GM11168 (cell line): ENCODE measurements around the gene PGK1.
"Not testable (repeated sequence)": the region's sequence is repeated elsewhere in the genome, so short reads cannot be mapped to it uniquely, and the experiment has no call there.

Experiments
- in situ Hi-C: fragments of 300-500 bp; cut with MboI; formaldehyde crosslinking; loops from one replicate; pipeline ENCODE4 v1.12.0; 2022; ENCODE audit warnings: low sequenced_read_pairs; ENCODE audit not compliant: unreplicated experiment

PGK1 gene

DNA sequence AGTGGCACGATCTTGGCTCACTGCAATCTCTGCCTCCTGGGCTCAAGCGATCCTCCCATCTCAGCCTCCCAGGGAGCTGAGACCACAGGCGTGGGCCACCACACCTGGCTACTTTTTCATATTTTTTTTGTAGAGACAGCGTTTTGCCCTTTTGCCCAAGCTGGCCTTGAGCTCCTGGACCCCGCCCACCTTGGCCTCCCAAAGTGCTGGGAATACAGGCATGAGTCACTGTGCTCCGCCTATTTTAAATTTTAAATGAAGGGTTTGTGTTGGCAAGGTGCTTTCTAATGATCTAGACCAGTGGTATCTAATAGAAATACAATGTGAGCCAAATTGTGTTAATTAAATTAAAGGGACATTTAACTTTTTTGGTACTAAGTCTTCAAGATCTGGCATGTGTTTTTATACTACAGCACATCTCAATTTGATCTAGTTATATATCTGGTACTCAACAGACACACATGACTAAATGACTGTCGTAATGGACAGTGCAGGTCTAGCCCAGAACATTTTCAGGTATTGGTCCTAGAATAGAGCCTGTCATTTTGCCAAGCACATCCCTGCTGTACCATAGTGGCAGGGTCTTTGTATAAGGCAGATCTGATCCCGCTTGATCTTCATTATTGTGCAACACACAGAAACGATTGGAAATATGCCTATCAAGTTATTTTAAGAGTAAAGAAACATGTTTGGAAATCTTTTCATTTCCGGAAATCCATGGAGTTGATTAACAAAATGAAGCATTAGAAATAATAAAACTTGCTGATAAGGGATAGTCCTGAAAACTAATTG, 7.3 kb downstream of the PGK1 start:
- in situ Hi-C loops: no loop called here

DNA sequence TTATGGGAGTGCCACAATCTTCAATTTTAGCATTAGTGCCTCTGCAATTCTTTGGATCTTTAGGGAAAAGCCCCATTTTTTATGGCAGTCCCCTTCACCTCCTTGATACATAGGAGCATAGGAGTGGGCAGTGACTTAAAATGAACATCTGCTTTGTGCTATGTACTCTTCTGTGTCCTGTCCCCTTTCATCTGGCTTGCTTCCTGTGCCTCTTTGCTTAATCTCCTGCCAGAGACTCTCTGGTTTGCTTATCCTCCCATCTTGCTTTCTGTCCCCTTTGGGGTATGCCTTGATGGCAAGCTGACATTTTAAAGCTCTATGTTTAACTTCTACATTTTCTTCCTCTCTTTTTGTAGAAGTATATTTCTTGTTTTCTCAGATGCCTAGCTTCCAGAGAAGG, 12.3 kb downstream of the PGK1 start:
- in situ Hi-C loops: no loop called here

DNA sequence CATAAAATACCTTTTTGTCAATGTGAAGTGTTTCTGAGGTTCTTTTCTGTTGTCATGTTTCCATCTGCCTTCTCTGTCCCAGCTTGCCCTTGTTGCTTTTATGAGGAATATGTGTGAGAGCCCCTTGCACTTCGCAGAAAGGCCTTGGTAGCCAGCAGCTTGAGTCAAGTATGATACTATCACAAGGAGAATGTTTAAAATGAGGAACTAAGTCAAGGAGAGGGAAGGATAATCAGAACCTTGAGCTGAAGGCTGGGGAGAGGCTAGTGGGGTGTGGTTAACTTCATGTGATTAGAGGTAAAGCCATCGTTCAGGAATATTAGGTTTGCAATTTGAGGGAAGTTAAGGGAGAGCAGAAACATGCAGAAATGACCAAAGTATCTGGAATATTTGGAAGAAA, 12.7 kb downstream of the PGK1 start:
- in situ Hi-C loops: no loop called here

DNA sequence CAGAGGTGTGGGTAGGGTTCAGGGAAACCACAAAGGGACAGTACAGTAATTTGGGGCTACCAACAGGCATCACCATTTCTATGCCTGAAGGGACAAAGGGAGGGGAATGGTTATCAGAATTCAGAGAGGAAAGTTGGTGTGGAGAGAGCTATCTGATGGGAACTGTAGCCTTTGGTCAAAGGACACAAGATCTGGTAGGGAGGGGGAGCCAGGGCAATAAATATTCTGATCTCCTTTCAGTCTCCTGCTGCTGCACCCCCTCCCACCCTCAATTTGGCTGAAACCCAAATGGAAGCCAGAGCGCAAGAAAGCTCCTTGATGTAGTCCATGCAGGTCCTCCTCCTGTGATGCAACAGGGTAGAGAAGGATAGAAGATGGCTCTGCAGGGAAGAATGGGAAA, 14.6 kb downstream of the PGK1 start:
- in situ Hi-C loops: no loop called here

DNA sequence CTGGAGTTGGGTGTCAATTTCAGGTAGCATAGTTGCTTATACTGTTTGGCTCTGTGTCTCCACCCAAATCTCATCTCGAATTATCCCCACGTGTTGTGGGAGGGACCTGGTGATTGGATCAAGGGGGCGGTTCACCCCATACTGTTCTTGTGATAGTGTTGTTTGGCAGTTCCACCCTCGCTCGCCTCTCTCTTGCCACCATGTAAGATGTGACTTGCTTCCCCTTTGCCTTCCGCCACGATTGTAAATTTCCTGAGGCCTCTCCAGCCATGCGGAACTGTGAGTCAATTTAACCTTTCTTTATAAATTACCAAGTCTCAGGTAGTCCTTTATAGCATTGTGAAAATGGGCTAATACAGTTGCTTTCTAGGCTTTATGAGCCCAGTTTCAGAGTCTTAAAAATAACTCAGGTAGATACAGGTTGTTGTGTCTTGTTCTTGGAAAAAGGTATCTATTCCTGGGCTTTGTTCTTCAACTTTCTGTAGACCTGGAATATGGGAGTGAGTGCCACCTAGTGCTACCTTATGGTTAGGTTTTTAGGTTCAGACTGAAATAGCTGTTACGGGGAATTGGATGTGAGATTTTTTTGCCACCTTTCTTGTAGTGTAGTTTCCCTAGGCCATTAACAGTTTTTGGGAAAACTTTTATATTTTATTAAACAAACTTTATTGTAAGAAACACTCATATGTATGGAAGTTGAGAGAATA, 15.6 kb downstream of the PGK1 start:
- in situ Hi-C loops: no loop called here

DNA sequence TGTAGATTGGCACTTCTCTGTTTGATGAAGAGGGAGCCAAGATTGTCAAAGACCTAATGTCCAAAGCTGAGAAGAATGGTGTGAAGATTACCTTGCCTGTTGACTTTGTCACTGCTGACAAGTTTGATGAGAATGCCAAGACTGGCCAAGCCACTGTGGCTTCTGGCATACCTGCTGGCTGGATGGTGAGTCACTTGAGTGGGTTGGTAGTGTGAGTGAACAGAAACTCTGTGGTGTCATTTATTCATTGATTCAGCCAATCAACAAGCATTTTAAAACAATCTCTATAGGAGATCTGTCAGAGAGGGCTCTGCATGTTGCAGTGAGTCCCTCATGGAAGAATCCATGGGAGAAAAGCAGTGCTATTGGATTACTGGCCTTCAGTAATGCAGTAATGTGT, 19.1 kb downstream of the PGK1 start:
- in situ Hi-C loops: no loop called here

DNA sequence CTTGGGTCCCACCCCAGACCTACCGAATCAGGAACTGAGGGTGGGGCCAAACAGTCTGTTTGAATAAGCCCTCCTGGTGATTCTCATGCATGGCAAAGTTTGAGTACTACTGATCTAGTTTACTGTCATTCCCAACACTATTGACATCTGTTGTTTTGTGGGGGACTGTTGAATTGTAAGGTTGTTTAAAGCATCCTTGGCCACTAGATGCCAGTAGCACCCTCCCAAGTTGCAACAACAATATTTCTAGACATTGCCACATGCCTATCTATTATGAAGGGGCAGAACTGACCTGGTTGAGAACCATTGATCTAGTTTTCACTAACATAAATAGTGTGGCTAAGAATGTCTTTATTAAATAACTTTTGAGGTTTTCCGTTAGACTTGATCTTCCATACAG, 20.3 kb downstream of the PGK1 start:
- in situ Hi-C loops: no loop called here

DNA sequence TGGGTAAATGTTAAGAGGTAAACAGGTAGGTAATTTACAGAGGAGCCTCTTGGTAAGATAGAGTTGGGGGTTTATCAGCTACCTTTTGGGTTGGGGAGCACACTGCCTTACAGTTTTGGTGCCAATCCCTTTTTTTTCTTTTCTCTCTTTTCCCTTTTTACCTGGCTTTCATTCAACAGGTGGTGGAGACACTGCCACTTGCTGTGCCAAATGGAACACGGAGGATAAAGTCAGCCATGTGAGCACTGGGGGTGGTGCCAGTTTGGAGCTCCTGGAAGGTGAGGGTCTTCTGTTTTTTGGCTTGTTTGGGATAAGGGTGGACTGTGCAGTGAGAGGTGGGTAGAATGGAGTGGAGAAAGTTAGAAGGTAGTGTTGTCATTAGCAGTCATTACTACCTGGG, 21.1 kb downstream of the PGK1 start:
- in situ Hi-C loops: loop anchor here (25.0 kb wide), 1 partner anchor 937 kb away; no protein-coding TSS in a partner anchor

DNA sequence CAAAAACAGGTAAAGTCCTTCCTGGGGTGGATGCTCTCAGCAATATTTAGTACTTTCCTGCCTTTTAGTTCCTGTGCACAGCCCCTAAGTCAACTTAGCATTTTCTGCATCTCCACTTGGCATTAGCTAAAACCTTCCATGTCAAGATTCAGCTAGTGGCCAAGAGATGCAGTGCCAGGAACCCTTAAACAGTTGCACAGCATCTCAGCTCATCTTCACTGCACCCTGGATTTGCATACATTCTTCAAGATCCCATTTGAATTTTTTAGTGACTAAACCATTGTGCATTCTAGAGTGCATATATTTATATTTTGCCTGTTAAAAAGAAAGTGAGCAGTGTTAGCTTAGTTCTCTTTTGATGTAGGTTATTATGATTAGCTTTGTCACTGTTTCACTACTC, 21.7 kb downstream of the PGK1 start:
- in situ Hi-C loops: loop anchor here (25.0 kb wide), 1 partner anchor 937 kb away; no protein-coding TSS in a partner anchor

DNA sequence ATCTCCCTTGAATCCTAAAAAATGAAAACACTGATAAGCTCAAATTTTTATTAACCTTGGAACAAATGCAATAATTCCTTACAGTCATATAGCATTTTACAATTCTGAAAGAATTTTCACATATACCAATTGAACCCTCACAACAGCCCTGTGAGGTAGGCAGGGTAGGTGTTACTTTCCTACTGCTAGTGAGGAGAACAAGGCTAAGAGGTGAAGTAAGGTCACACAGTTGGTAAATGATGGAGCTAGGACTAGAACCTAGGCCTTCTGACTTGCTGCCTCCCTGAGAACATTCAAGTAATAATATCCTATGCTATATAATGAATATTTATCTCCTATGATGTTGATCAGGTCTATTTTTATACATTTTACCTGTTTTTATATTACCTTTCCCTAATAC, 25.7 kb downstream of the PGK1 start:
- in situ Hi-C loops: loop anchor here (25.0 kb wide), 1 partner anchor 933 kb away; no protein-coding TSS in a partner anchor

DNA sequence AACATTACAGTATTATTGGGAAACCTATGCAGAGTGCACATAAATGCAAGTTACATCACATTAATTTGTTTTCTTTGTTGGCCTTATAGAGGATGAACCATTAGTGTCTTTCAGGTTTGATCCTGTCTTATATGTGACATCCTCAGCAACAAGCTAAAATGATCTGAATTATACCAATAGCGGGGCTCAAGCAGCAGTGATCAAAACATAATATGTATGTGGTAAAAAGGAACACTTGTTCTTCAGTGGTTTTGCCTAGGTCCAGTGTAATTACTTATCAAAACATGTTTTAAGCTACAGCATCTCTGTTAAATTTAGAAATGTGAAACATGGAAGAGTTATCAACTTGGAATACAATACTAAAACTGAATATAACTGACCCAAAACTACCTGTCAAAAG, 26.3 kb downstream of the PGK1 start:
- in situ Hi-C loops: loop anchor here (25.0 kb wide), 1 partner anchor 932 kb away; no protein-coding TSS in a partner anchor

DNA sequence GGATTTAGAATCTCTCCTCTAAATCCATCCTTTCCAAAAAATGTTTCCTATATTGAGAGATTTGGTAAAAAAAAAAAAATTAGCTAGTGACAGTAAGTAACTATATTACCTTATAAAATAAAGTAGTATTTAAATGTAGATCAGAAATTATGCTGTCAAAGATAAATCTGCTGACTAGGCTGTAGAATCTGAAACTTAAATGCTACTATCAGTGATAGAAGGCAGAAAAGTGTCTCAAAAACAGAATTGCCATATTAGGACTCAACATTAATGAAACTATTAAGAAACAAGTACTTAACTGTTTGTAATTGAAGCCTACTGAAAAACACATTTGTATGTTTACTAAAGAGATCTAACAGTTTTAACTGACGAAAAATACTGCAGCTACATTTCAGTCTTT, 27.1 kb downstream of the PGK1 start:
- in situ Hi-C loops: loop anchor here (25.0 kb wide), 1 partner anchor 931 kb away; no protein-coding TSS in a partner anchor

DNA sequence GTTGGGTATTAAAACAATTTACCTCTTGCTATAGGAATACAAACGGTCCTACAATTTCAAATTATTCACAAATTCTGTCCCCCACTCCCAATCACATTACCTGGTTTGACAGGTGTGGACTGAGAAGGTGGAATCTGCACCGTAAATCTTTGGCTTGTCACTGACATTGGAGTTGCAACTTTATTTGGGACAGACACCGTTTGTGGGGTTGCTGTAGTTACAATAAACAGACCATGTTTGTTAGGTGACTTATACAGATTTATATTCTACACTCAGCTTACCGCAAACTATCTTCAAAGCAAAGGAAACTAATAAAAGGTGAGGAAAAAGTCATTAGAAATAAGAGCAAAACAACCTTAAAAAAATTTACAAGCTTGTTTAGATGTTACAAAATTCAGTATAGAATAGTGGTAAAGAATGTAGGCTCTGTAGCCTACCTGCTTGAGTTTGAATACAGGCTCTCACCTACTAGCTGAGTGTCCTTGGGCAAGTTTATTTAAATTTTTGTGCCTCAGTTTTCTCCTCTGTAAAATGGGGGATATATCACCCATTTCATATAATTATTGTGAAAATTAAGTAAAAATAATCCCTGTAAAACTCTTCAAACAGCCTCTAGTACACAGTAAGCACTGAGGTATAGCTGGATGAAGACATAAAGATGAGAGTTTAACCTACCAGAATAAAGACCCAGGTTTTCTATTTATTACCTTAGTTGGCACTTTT, 29.4 kb downstream of the PGK1 start:
- in situ Hi-C loops: loop anchor here (25.0 kb wide), 1 partner anchor 929 kb away; no protein-coding TSS in a partner anchor

DNA sequence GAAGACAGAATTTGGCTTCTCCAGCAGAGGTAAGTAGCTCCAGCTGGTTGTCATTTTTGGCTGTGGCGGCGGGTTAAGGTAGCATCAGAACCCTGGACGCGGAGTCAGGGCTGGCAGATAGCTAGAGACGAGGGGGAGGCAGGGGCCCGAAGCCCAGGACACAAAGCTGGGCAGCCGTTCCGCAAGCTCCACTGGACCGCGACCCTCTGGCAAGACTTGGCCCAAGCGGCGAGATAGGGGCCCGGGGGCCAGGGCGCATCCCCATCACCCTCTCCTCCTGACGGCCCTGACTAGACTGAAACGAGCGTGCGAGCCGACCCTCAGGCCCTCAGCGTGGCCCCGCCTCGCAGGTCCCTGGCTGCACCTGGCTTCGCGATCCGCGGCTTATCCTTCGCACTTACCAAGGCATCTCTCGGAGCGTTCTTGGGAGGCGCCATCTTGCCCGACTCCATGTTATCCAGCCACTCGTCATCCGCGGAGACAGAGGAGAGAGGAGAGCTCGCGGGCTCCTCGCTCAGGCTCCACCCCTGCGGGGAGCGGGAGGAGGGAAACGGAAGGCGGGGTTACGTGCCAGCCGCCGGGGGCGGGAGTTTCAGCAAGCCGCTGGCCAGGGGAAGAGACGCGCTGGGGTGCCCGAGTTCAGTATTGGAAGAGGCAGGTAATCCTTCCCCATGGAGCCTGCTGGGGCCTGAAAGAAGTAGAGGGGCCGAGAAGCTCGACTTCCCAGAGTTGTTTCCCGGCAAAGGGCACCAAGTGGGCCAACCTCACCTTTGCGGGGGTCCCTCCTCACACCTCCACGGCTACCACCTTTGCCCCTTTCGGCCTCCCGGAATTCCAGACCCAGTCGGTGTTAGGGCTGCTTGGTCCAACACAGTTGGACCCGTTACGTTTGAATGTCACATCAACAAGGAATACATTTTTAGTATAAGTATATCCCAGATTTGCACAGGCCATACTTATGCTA, 35.4 kb downstream of the PGK1 start, which contains the start of gene TAF9B:
Gene TAF9B (minus strand): TSS at position 491 of the 964 bp plus-strand sequence. CDS start 39 bp downstream, at position 452.
- in situ Hi-C loops: loop anchor here (25.0 kb wide), 1 partner anchor 923 kb away; no protein-coding TSS in a partner anchor

DNA sequence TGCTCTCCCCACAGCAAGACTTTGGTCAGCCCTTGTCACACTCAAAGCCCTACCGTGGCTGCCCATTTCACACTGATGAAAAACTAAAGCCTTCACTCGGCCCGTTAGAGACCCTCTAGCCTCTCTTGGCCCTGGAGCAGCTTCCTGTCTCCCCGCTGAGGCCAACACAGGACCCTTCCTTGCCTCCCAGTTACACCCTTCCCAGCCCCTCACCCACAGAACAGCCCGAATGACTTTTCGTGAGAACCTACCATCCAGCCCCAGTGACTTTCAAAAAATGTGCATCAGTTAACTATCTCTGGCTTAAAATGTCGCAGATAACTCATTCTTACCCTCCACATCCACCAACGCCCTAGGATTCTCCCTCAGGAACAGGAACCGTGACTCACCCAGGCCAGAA, 36.2 kb downstream of the PGK1 start:
- in situ Hi-C loops: loop anchor here (25.0 kb wide), 1 partner anchor 922 kb away; no protein-coding TSS in a partner anchor

DNA sequence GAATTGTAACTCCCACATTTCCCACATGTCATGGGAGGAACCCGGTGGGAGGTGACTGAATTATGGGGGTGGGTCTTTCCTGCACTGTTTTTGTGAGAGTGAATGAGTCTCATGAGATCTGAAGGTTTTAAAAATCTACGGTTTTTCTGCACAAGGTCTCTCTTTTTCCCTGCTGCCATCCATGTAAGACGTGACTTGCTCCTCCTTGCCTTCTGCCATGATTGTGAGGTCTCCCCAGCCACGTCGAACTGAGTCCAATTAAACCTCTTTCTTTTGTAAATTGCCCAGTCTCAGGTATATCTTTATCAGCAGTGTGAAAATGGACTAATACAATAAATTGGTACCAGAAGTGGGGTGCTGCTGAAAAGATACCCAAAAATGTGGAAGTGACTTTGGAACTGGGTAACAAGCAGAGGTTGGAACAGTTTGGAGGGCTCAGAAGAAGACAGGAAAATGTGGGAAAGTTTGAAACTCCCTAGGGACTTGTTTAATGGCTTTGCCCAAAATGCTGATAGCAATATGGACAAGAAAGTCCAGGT, 43.0 kb downstream of the PGK1 start:
- in situ Hi-C loops: loop anchor here (25.0 kb wide), 1 partner anchor 915 kb away; no protein-coding TSS in a partner anchor

DNA sequence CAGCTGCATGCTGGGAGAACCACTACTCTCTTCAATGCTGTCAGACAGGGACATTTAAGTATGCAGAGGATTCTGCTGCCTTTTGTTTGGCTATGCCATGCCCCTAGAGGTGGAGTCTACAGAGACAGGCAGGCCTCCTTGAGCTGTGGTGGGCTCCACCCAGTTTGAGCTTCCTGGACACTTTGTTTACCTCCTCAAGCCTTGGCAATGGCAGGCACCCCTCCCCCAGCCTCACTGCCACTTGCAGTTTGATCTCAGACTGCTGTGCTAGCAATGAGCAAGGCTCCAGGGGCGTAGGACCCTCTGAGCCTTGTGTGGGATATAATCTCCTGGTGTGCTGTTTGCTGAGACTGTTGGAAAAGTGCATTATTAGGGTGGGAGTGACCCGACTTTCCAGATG, 53.3 kb downstream of the PGK1 start:
- in situ Hi-C loops: not testable (repeated sequence)

DNA sequence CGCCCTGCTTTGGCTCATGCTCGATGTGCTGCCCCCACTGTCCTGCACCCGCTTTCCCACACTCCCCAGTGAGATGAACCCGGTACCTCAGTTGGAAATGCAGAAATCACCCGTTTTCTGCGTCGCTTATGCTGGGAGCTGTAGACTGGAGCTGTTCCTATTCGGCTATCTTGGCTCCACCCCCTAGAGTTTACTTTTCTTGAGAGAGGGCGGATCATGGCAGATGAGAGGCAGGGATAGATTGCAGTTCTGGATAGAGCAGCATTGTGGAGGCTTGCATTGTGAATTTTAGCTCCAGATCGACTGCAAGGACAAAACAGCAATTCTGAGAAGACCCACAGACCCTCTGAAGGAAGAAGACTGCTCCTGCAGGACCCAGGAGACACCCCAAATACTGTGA, 53.8 kb downstream of the PGK1 start:
- in situ Hi-C loops: not testable (repeated sequence)

DNA sequence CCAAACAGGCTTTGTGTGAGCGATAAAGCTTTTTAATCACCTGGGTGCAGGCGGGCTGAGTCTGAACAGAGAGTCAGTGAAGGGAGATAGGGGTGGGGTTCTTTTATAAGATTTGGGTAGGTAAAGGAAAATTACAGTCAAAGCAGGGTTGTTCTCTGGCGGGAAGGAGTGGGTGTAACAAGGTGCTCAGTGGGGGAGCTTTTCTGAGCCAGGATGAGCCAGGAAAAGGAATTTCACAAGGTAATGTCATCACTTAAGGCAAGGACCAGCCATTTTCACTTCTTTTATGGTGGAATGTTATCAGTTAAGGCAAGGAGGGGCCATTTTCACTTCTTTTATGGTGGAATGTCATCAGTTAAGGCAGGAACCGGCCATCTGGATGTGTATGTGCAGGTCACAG, 56.7 kb downstream of the PGK1 start:
- in situ Hi-C loops: not testable (repeated sequence)
